CD4-positive, alpha-beta T cell treated with Interleukin-12 subunit alpha and Interleukin-12 subunit beta, for 1 hour (primary cell): ENCODE data around the gene CKAP2L.
A peak's percentile ranks its signal among the peaks of the same experiment; 100 is the strongest.

Source experiments
- DNase-seq: peaks from one replicate; pipeline ENCODE4 v3.0.0-alpha.2; 2020

CKAP2L gene

GRCh38 chr2:112705575-112705974 lies 58.8 kb downstream of the CKAP2L start:
- DNase-seq = no peak

- DNase-seq = no peak
Measured at GRCh38 chr2:112703684-112704083, 60.7 kb downstream of the CKAP2L start.

- DNase-seq = no peak
Measured at GRCh38 chr2:112701052-112701451, 63.4 kb downstream of the CKAP2L start.

- no peak for DNase-seq
Measured at GRCh38 chr2:112699984-112700667, 64.3 kb downstream of the CKAP2L start.

GRCh38 chr2:112698834-112699515 lies 65.4 kb downstream of the CKAP2L start:
- no peak for DNase-seq

- DNase-seq = no peak
Measured at GRCh38 chr2:112694182-112694581, 70.2 kb downstream of the CKAP2L start.

- DNase-seq = no peak
Measured at GRCh38 chr2:112693596-112693995, 70.8 kb downstream of the CKAP2L start.

- DNase-seq = no peak
Measured at GRCh38 chr2:112692918-112693317, 71.5 kb downstream of the CKAP2L start.

GRCh38 chr2:112692495-112692911 lies 71.9 kb downstream of the CKAP2L start:
- peak; percentile 57 for DNase-seq

- DNase-seq = no peak
Measured at GRCh38 chr2:112691881-112692281, 72.5 kb downstream of the CKAP2L start.

- peak; percentile 76 for DNase-seq
Measured at GRCh38 chr2:112690853-112691401, 73.5 kb downstream of the CKAP2L start.

- no peak for DNase-seq
Measured at GRCh38 chr2:112688086-112688880, 76.1 kb downstream of the CKAP2L start.

GRCh38 chr2:112687522-112687921 lies 76.9 kb downstream of the CKAP2L start:
- DNase-seq = no peak
